Gastroesophageal sphincter (tissue), 4 donors: ENCODE data around the gene C5orf58. TPM values are rescaled to one million over a fixed set of nuclear protein-coding genes. Genes with fewer than 3 reads are reported as not detected.

Experiments used
- ATAC-seq: fragments of 150-250 bp; one replicate; pipeline ENCODE4 v1.9.1; 2016; ENCODE audit warnings: mild to moderate bottlenecking, moderate library complexity
- H3K27ac ChIP-seq, 4 donors: fragments of 200-600 bp; sonication (generic) in 3 of 4; 1 replicate in 3 of 4; 2 replicates in 1 of 4; pipeline ENCODE4 v1.5.1; 2016 to 2019
- H3K27me3 ChIP-seq: fragments of 200-600 bp; sonication (generic); one replicate; pipeline ENCODE4 v1.5.1; 2019
- H3K36me3 ChIP-seq, 2 donors: fragments of 200-600 bp; sonication (generic); one replicate each; pipeline ENCODE4 v1.5.1; 2019; ENCODE audit warnings: control low read depth in 1 of 2
- H3K4me1 ChIP-seq, 3 donors: fragments of 200-600 bp; sonication (generic); 1 replicate in 2 of 3; 2 replicates in 1 of 3; pipeline ENCODE4 v1.5.1; 2016 to 2019; ENCODE audit warnings: control low read depth in 2 of 3
- H3K4me3 ChIP-seq, 2 donors: fragments of 200-600 bp; sonication (generic); one replicate each; pipeline ENCODE4 v1.5.1; 2019; ENCODE audit warnings: mild to moderate bottlenecking in 1 of 2, moderate library complexity in 1 of 2
- H3K9me3 ChIP-seq, 3 donors: fragments of 200-600 bp; sonication (generic); one replicate each; pipeline ENCODE4 v1.5.1; 2017 to 2019; ENCODE audit warnings: control low read depth in 2 of 3
- EP300 ChIP-seq: sonication (generic); formaldehyde crosslinking; IDR thresholded peaks from one replicate; pipeline ENCODE4 v1.6.1; 2017; ENCODE audit warnings: antibody characterized with exemption, mild to moderate bottlenecking
- POLR2A ChIP-seq, 2 donors: fragments of 450-650 bp; IDR thresholded peaks; one replicate each; pipeline ENCODE4 v1.6.1; 2017; ENCODE audit warnings: antibody characterized with exemption in 2 of 2, mild to moderate bottlenecking in 2 of 2, moderate library complexity in 1 of 2
- POLR2AphosphoS5 ChIP-seq: sonication (generic); formaldehyde crosslinking; IDR thresholded peaks from one replicate; pipeline ENCODE4 v1.6.1; 2017; ENCODE audit warnings: antibody characterized with exemption
- WGBS, 2 donors: methylation state at CpG; one replicate each; pipeline ENCODE4 v1.1.5; 2018; ENCODE audit warnings: low coverage in 1 of 2; 5-methylcytosine and 5-hydroxymethylcytosine counted together
- total RNA-seq, 4 donors: library from RNA; depleted of rRNA; stranded (reverse); fragments of >200 nt; gene quantifications; one replicate each; pipeline ENCODE4 v1.1.0, GENCODE V29; 2016
- TF ChIP-seq, protein P1 (sequence below), 4 experiments: fragments of 200-600 bp in 2 of 4; fragments of 450-650 bp in 2 of 4; sonication (generic) in 1 of 4; IDR thresholded peaks; one replicate each; pipeline ENCODE4 v1.5.1; 2017 to 2019; ENCODE audit warnings: antibody characterized with exemption in 4 of 4, mild to moderate bottlenecking in 2 of 4, moderate library complexity in 2 of 4

C5orf58 gene
- total RNA-seq, 4 donors from 2014 or later: not detected

DNA sequence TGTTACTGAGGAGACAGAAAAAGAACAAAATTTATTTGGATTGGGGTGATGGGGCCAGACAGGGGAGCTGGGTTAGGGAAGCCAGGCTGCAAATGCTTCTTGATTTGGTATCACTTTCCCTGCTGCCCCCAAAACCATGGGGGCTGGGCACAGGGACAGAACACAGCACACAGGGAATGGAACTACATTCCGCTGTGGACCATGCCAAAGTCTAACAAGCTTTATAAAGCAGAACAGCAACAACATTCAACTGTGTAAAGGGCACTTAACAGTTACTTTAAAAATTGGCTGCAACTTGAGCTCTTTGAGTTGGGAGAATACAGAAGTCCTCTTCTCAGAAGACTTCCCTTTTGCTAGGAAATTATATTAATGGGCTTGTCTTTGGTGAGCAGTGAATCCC lies 23.8 kb downstream of the C5orf58 start:
- Histone ChIP-seq H3K27ac (no peak overlapping the region), H3K36me3 (peaks cover 0 to 4% of the 10 kb centered on the region in 2 donors), H3K4me1 (peaks cover 9 to 36% (median 13%) of the 10 kb centered on the region in 3 donors), H3K4me3 (no peak overlapping the region), H3K27me3 (no peaks in the 10 kb centered on the region), H3K9me3 (no peaks in the 10 kb centered on the region)
- no peak for TF ChIP-seq POLR2A (IDR thresholded peaks at IDR 0.05)
- no peak for TF ChIP-seq EP300
- TF ChIP-seq, protein P1, sequence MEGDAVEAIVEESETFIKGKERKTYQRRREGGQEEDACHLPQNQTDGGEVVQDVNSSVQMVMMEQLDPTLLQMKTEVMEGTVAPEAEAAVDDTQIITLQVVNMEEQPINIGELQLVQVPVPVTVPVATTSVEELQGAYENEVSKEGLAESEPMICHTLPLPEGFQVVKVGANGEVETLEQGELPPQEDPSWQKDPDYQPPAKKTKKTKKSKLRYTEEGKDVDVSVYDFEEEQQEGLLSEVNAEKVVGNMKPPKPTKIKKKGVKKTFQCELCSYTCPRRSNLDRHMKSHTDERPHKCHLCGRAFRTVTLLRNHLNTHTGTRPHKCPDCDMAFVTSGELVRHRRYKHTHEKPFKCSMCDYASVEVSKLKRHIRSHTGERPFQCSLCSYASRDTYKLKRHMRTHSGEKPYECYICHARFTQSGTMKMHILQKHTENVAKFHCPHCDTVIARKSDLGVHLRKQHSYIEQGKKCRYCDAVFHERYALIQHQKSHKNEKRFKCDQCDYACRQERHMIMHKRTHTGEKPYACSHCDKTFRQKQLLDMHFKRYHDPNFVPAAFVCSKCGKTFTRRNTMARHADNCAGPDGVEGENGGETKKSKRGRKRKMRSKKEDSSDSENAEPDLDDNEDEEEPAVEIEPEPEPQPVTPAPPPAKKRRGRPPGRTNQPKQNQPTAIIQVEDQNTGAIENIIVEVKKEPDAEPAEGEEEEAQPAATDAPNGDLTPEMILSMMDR (IDR thresholded peaks at IDR 0.05): no peak
- no peak for TF ChIP-seq POLR2AphosphoS5
- no peak for ATAC-seq
- 85% methylated on average over 1 of the region's 1 CpG; no CpG with 5 or more reads in 1 of the 2 donors for WGBS, 2 donors

DNA sequence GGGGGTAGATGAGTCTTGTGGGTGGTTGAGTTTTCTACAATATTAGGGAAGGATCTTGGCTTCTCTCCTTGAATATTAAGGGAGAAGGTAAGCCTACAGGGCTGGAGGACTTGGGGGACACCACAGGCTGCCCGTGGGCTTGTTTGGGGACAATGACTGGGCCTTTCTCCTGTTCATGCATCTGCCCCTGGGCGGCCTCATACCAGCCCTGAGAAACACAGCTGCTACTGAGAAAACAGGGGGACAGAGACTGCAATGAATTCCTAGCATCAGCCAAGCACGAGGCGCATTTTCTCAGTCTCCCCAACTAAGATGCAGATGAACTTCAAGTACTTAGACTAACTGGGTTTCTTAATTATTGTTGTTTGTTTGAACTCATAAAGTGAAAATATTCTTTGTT lies 24.6 kb downstream of the C5orf58 start:
- Histone ChIP-seq H3K9me3 (no peaks in the 10 kb centered on the region), H3K4me1 (peaks cover 6 to 28% (median 9%) of the 10 kb centered on the region in 3 donors), H3K27me3 (no peaks in the 10 kb centered on the region), H3K27ac (no peak overlapping the region), H3K4me3 (no peak overlapping the region), H3K36me3 (peaks cover 0 to 4% of the 10 kb centered on the region in 2 donors)
- ATAC-seq: no peak
- TF ChIP-seq, protein P1 (IDR thresholded peaks at IDR 0.05): no peak
- TF ChIP-seq EP300 (no peak), POLR2AphosphoS5 (no peak), POLR2A (IDR thresholded peaks at IDR 0.05) (no peak)
- 95 to 100% methylated on average over 2 to 4 of the region's 4 CpGs for WGBS, 2 donors

DNA sequence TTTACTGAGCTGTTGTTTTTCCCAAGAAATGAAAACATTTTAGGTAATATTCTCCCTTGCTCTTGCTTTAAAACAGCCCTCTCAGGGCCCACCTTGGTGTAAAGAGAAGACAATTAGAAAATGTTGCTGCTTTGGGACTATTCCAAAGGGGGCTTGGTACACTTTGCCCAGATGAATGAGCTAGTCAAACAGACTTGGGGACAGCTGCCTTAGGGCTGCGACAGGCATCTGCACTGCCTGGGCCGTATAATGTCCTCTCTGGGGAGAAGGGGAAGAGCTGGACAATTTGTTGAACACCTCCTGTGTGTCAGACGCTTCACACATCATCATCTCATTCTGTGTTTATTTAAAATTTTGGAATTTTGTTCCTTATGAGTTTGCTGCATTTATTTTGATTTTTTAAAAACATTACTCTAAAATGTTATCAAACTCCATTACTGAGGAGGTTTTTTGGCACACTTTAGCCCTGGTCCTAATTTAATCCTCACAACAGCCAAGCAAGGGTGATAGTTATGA lies 28.8 kb downstream of the C5orf58 start:
- 69 to 76% methylated on average over 3 of the region's 3 CpGs for WGBS, 2 donors
- ATAC-seq: no peak
- Histone ChIP-seq H3K27me3 (no peaks in the 10 kb centered on the region), H3K4me3 (no peak overlapping the region), H3K27ac (no peak overlapping the region), H3K9me3 (no peaks in the 10 kb centered on the region), H3K4me1 (peaks cover 0 to 15% (median 0%) of the 10 kb centered on the region in 3 donors), H3K36me3 (peaks cover 0 to 4% of the 10 kb centered on the region in 2 donors)
- TF ChIP-seq POLR2A (IDR thresholded peaks at IDR 0.05) (no peak), POLR2AphosphoS5 (no peak), EP300 (no peak)
- TF ChIP-seq, protein P1 (IDR thresholded peaks at IDR 0.05): no peak

DNA sequence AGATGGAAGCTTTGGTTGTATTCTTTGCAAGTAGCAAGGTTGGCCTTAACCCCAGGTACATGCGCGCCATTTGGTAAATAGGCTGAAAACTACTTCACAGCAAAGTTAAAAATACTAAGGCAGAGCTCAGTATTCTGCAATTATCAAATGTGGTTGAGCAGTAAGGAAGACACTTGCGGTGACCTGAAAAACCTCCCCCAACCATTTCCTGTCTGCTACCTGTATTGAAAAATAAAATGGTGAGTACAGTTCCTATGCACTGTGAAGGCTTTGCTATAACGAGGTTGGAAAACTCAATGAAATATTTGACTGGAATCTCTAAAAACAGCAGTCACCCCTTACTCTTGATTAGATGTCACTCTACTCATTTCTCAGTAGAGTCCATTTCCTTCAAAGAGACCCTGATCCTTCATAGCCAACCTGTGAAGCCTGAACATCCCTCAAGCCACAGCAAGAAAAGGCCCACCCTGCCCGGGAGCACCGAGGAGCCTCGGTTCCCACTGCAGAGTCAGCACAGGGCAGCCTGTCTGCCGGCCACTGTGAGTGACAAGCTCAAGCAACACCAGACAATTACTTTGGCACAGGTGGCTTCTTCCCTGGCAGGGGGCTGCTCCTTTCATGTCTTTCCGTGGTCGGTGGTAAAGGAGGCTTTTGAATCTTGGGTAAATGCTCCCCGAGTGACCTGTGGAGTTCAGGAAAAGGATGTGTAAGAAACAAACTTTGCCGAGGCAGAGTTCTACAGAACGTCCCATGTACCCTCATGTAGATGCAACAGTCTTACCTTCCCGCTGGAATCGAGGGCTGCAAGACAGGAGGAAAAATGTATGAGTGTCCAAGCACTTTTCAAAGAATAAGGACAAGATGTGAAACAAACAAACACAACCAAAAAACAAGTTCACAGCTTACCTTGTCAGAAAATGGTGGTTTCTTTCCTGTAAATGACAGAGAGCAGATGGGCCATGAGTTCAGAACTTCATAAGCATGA lies 29.6 kb downstream of the C5orf58 start:
- Histone ChIP-seq H3K27me3 (no peaks in the 10 kb centered on the region), H3K9me3 (no peaks in the 10 kb centered on the region), H3K4me1 (peaks cover 0 to 21% (median 0%) of the 10 kb centered on the region in 3 donors), H3K36me3 (peaks cover 0 to 4% of the 10 kb centered on the region in 2 donors), H3K27ac (no peak overlapping the region), H3K4me3 (no peak overlapping the region)
- 83 to 89% methylated on average over 2 to 10 of the region's 15 CpGs for WGBS, 2 donors
- TF ChIP-seq, protein P1 (IDR thresholded peaks at IDR 0.05): no peak
- no peak for TF ChIP-seq POLR2AphosphoS5
- no peak for TF ChIP-seq POLR2A (IDR thresholded peaks at IDR 0.05)
- no peak for TF ChIP-seq EP300
- no peak for ATAC-seq
